Hepatocyte (in vitro differentiated cells): ENCODE data around the gene SMIM26. TPM values are rescaled to one million over a fixed set of nuclear protein-coding genes. Genes with fewer than 3 reads are reported as not detected.

Source experiments
- DNase-seq: peaks from one replicate; pipeline ENCODE4 v3.0.0-alpha.2; 2016; ENCODE audit warnings: low spot score
- H2AFZ ChIP-seq: fragments of 200-600 bp; sonication (generic); 2 replicates; pipeline ENCODE4 v1.6.0; 2016; ENCODE audit warnings: antibody characterized with exemption, mild to moderate bottlenecking
- H3K27ac ChIP-seq: fragments of 200-600 bp; sonication (generic); 2 replicates; pipeline ENCODE4 v1.5.1; 2016; ENCODE audit warnings: mild to moderate bottlenecking
- H3K27me3 ChIP-seq: fragments of 200-600 bp; sonication (generic); 2 replicates; pipeline ENCODE4 v1.6.1; 2016
- H3K36me3 ChIP-seq: fragments of 200-600 bp; sonication (generic); replicated peaks from 2 replicates; pipeline ENCODE4 v1.5.1; 2016; ENCODE audit warnings: low read depth; ENCODE audit not compliant: insufficient read depth
- H3K4me1 ChIP-seq: fragments of 200-600 bp; sonication (generic); 2 replicates; pipeline ENCODE4 v1.5.1; 2016; ENCODE audit warnings: mild to moderate bottlenecking, moderate library complexity; ENCODE audit not compliant: insufficient read depth
- H3K4me2 ChIP-seq: fragments of 200-600 bp; sonication (generic); 2 replicates; pipeline ENCODE4 v1.6.0; 2016
- H3K4me3 ChIP-seq: fragments of 200-600 bp; sonication (generic); 2 replicates; pipeline ENCODE4 v1.5.1; 2016; ENCODE audit warnings: mild to moderate bottlenecking
- H3K79me2 ChIP-seq: fragments of 200-600 bp; sonication (generic); 2 replicates; pipeline ENCODE4 v1.6.0; 2017; ENCODE audit warnings: mild to moderate bottlenecking
- H3K9me2 ChIP-seq: fragments of 200-600 bp; sonication (generic); replicated peaks from 2 replicates; pipeline ENCODE4 v1.6.0; 2017; ENCODE audit warnings: mild to moderate bottlenecking; ENCODE audit not compliant: insufficient read depth
- H3K9me3 ChIP-seq: fragments of 200-600 bp; sonication (generic); 2 replicates; pipeline ENCODE4 v1.5.1; 2016; ENCODE audit warnings: low read depth, mild to moderate bottlenecking
- H4K20me1 ChIP-seq: fragments of 200-600 bp; sonication (generic); 2 replicates; pipeline ENCODE4 v1.6.0; 2016; ENCODE audit warnings: mild to moderate bottlenecking; ENCODE audit not compliant: insufficient read depth, poor library complexity, severe bottlenecking
- EZH2 ChIP-seq: fragments of 200-600 bp; sonication (generic); IDR thresholded peaks from 2 replicates; pipeline ENCODE4 v1.6.1; 2016; ENCODE audit warnings: antibody characterized with exemption, mild to moderate bottlenecking, borderline replicate concordance
- EZH2phosphoT487 ChIP-seq: fragments of 200-600 bp; sonication (generic); IDR thresholded peaks from one replicate; pipeline ENCODE4 v1.6.1; 2018; ENCODE audit warnings: antibody characterized with exemption, mild to moderate bottlenecking, low read depth, moderate library complexity; ENCODE audit not compliant: unreplicated experiment, severe bottlenecking
- WGBS: methylation state at CpG from one replicate; pipeline ENCODE4 v1.1.6; 2016; ENCODE audit warnings: low lambda C conversion rate; ENCODE audit errors: missing lambda C conversion rate; 5-methylcytosine and 5-hydroxymethylcytosine counted together
- polyA plus RNA-seq: library from polyadenylated mRNA; unstranded; fragments of >200 nt; fragmentation: Nextera tagmentation; extraction: Ambion mirVana; gene quantifications from 2 replicates; pipeline ENCODE4 v1.2.1, GENCODE V29; 2016
- total RNA-seq: library from RNA; depleted of rRNA; stranded (reverse); fragments of >200 nt; gene quantifications from 2 replicates; pipeline ENCODE4 v1.2.3, GENCODE V29; 2014
- TF ChIP-seq, protein P1 (sequence below): fragments of 200-600 bp; sonication (generic); IDR thresholded peaks from 2 replicates; pipeline ENCODE4 v1.5.1; 2016; ENCODE audit warnings: antibody characterized with exemption, mild to moderate bottlenecking; ENCODE audit not compliant: poor library complexity

SMIM26 gene
- total and polyA plus RNA-seq, 2 experiments from 2014 or later, result 131 to 144 TPM

DNA sequence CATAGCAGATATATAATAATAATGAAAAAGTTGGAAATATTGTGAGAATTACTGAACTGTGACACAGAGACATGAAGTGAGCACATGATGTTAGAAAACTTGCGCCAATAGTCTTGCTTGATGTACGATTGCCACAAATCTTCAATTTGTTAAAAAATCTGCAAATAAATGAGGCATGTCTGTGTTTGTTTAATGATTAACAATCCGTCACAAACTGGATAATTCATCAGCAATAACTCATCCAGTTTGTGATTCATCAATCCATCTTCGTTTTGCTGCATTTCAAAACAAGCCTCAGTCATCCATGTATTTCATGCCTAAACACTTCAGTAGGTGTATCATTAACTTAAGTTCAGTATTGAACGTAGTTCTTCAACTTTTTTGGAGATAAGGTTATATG is 25.5 kb upstream of the SMIM26 start:
- no peak overlapping the region for H2AFZ ChIP-seq

DNA sequence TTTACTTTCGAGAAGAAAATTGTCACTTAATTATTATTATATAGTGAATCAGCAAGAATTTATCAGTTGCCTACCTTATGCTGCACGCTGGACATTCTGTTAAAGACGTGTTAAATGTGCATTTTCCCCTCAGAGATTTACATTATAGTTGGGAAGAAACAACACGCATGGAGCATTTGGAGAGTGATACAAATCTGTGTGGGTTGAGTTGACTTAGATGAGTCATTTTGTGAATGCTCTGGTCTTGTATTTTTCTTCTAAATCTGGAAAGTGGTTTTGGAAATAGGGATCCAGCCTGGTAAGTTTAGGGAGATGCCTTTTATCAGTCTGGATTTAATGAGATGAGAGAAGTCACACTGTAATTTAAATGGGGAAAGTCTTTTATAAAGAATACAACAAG is 24.0 kb upstream of the SMIM26 start:
- Histone ChIP-seq H3K27ac (no peak overlapping the region), H4K20me1 (no peaks in the 10 kb centered on the region), H3K4me3 (no peak overlapping the region), H3K4me2 (no peak overlapping the region), H3K79me2 (no peaks in the 10 kb centered on the region), H2AFZ (no peak overlapping the region), H3K36me3 (no peaks in the 10 kb centered on the region), H3K27me3 (no peaks in the 10 kb centered on the region), H3K4me1 (no peaks in the 10 kb centered on the region), H3K9me3 (no peaks in the 10 kb centered on the region), H3K9me2 (no peaks in the 10 kb centered on the region)
- WGBS, result 96% methylated on average over 4 of the region's 4 CpGs
- no peak for DNase-seq
- no peak for TF ChIP-seq EZH2phosphoT487
- TF ChIP-seq, protein P1, sequence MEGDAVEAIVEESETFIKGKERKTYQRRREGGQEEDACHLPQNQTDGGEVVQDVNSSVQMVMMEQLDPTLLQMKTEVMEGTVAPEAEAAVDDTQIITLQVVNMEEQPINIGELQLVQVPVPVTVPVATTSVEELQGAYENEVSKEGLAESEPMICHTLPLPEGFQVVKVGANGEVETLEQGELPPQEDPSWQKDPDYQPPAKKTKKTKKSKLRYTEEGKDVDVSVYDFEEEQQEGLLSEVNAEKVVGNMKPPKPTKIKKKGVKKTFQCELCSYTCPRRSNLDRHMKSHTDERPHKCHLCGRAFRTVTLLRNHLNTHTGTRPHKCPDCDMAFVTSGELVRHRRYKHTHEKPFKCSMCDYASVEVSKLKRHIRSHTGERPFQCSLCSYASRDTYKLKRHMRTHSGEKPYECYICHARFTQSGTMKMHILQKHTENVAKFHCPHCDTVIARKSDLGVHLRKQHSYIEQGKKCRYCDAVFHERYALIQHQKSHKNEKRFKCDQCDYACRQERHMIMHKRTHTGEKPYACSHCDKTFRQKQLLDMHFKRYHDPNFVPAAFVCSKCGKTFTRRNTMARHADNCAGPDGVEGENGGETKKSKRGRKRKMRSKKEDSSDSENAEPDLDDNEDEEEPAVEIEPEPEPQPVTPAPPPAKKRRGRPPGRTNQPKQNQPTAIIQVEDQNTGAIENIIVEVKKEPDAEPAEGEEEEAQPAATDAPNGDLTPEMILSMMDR, result no peak
- no peak for TF ChIP-seq EZH2

More for the DNA sequence above, 25.5 kb upstream of the SMIM26 start:
- H3K9me2 ChIP-seq, result no peaks in the 10 kb centered on the region
- H3K36me3 ChIP-seq, result no peaks in the 10 kb centered on the region
- no peak overlapping the region for H3K27ac ChIP-seq
- no peak for DNase-seq
- H3K79me2 ChIP-seq, result no peaks in the 10 kb centered on the region
- WGBS, result 87% methylated on average over 5 of the region's 5 CpGs
- no peak overlapping the region for H3K4me3 ChIP-seq
- TF ChIP-seq EZH2phosphoT487, result no peak
- TF ChIP-seq, protein P1, result no peak
- TF ChIP-seq EZH2, result no peak
- H4K20me1 ChIP-seq, result no peaks in the 10 kb centered on the region
- H3K4me1 ChIP-seq, result no peaks in the 10 kb centered on the region
- H3K4me2 ChIP-seq, result no peak overlapping the region
- H3K9me3 ChIP-seq, result no peaks in the 10 kb centered on the region
- no peaks in the 10 kb centered on the region for H3K27me3 ChIP-seq

DNA sequence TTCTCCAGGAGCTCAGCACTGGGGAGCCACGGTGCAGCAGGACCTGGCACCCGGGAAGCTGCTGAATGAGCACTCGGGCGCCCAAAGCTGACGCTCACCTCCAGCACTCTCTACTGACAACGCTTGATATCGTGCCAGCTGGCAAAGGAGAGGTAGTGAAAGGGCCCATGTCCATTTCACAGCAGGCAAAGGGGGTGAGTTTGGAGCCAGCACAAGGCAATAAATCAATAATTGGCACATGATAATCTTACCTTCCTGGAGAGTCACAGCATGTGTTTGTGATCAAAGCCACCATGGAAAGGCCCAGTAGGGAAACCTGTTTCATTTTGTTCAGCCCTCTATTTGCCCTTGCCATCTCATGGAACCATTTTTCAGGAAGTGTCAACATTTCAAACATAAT is 23.3 kb upstream of the SMIM26 start:
- Histone ChIP-seq H3K36me3 (no peaks in the 10 kb centered on the region), H3K79me2 (no peaks in the 10 kb centered on the region), H3K9me2 (no peaks in the 10 kb centered on the region), H3K9me3 (no peaks in the 10 kb centered on the region), H3K4me1 (no peaks in the 10 kb centered on the region), H3K4me3 (no peak overlapping the region), H3K27ac (no peak overlapping the region), H3K27me3 (no peaks in the 10 kb centered on the region), H2AFZ (no peak overlapping the region), H3K4me2 (no peak overlapping the region), H4K20me1 (no peaks in the 10 kb centered on the region)
- no peak for DNase-seq
- 95% methylated on average over 7 of the region's 7 CpGs for WGBS
- TF ChIP-seq, protein P1, result no peak
- TF ChIP-seq EZH2phosphoT487 (no peak), EZH2 (no peak)

DNA sequence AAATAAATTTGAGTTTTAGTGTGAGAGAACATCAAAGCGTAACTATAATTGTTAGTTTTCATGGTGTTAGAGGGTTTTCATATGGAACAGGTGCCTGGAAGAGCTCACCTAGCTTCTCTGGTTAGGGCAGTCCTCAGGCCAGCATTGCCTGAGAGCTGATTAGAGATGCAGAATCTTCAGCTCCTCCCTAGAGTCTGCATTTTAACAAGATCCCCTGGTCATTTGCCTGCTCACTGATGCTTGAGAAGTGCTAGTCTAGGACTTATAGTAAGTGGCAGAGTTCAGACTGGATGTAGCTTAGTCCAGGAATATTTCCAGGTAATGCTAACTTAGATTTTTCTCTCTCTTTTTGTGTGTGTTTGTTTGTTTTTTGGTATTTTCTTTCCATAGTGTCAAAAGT is 21.7 kb upstream of the SMIM26 start:
- WGBS, result 100% methylated on average over 1 of the region's 1 CpG
- H3K4me1 ChIP-seq, result no peaks in the 10 kb centered on the region
- no peak overlapping the region for H3K27ac ChIP-seq
- no peaks in the 10 kb centered on the region for H3K36me3 ChIP-seq
- H3K4me2 ChIP-seq, result no peak overlapping the region
- TF ChIP-seq EZH2 (no peak), EZH2phosphoT487 (no peak)
- TF ChIP-seq, protein P1, result no peak
- H3K9me2 ChIP-seq, result no peaks in the 10 kb centered on the region
- H3K27me3 ChIP-seq, result no peaks in the 10 kb centered on the region
- H3K4me3 ChIP-seq, result no peak overlapping the region
- H2AFZ ChIP-seq, result no peak overlapping the region
- no peaks in the 10 kb centered on the region for H3K79me2 ChIP-seq
- DNase-seq, result no peak
- H4K20me1 ChIP-seq, result no peaks in the 10 kb centered on the region
- no peaks in the 10 kb centered on the region for H3K9me3 ChIP-seq
